SH-SY5Y (cell line): ENCODE data around the gene PGLYRP2.

Experiments used
- GATA2 ChIP-seq: IDR thresholded peaks from 2 replicates; pipeline ENCODE4 v1.6.1; 2011; ENCODE audit warnings: mild to moderate bottlenecking, low read depth, low read length
- GATA3 ChIP-seq: IDR thresholded peaks from 2 replicates; pipeline ENCODE4 v1.6.1; 2011; ENCODE audit warnings: low read depth, mild to moderate bottlenecking, low read length, moderate library complexity

DNA sequence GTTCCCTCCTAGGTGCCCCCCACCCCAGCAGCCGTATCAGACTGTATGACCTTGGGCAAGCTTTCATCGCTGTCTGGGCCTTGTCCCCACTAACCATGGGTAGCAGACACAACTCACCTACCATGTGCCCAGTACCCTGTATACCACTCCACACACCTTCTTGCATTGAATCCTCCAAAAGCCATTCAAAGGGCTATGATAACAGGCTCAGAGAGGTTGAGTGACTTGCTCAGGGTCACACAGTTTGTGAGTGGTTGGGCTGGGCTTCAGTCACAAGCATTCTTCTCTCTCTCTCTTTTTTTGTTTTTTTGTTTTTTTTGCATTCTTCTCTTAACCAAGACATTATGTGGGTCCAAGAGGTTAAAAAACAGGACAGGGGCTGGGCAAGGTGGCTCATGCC, 17.6 kb downstream of the PGLYRP2 start:
- TF ChIP-seq GATA2 = no peak
- no peak for TF ChIP-seq GATA3
